Mesenchymal stem cell (in vitro differentiated cells and primary cell): ENCODE results near the gene KATNAL2.

Source experiments
- DNase-seq: peaks from one replicate; pipeline ENCODE4 v3.0.0-alpha.2; 2013
- H2AFZ ChIP-seq: one replicate; pipeline ENCODE4 v1.6.1; 2013; ENCODE audit warnings: low read depth, mild to moderate bottlenecking, control low read depth, inconsistent platforms, low read length, moderate library complexity
- H2AK5ac ChIP-seq: 2 replicates; pipeline ENCODE4 v1.6.1; 2013; ENCODE audit warnings: low read length, moderate library complexity, mild to moderate bottlenecking, inconsistent platforms; ENCODE audit not compliant: severe bottlenecking
- H2BK120ac ChIP-seq: one replicate; pipeline ENCODE4 v1.6.1; 2013; ENCODE audit warnings: low read depth, mild to moderate bottlenecking, inconsistent platforms, low read length, moderate library complexity
- H2BK12ac ChIP-seq, 2 experiments: one replicate each; pipeline ENCODE4 v1.6.1; 2013; ENCODE audit warnings: inconsistent platforms in 2 of 2, low read length in 2 of 2, mild to moderate bottlenecking in 2 of 2, moderate library complexity in 2 of 2, control low read depth in 1 of 2
- H2BK15ac ChIP-seq: one replicate; pipeline ENCODE4 v1.6.1; 2013; ENCODE audit warnings: mild to moderate bottlenecking, low read depth, inconsistent platforms; ENCODE audit not compliant: poor library complexity, severe bottlenecking
- H2BK5ac ChIP-seq: 2 replicates; pipeline ENCODE4 v1.6.1; 2013; ENCODE audit warnings: low read depth, mild to moderate bottlenecking, low read length, control low read depth, inconsistent platforms; ENCODE audit not compliant: poor library complexity, severe bottlenecking
- H3K14ac ChIP-seq, 2 experiments: one replicate each; pipeline ENCODE4 v1.6.1; 2013; ENCODE audit warnings: inconsistent platforms in 2 of 2, low read length in 2 of 2, control low read depth in 1 of 2, mild to moderate bottlenecking in 1 of 2, moderate library complexity in 1 of 2
- H3K18ac ChIP-seq, 2 experiments: one replicate each; pipeline ENCODE4 v1.6.1; 2013; ENCODE audit warnings: inconsistent platforms in 2 of 2, low read length in 2 of 2, control low read depth in 1 of 2, low read depth in 1 of 2, mild to moderate bottlenecking in 1 of 2
- H3K23ac ChIP-seq, 2 experiments: one replicate each; pipeline ENCODE4 v1.6.1; 2013; ENCODE audit warnings: inconsistent platforms in 2 of 2, low read length in 2 of 2, mild to moderate bottlenecking in 2 of 2, moderate library complexity in 2 of 2, control low read depth in 1 of 2
- H3K27ac ChIP-seq: 2 replicates; pipeline ENCODE4 v1.5.1; 2013; ENCODE audit warnings: mild to moderate bottlenecking, moderate library complexity, low read length, control low read depth, inconsistent platforms; ENCODE audit not compliant: poor library complexity, severe bottlenecking
- H3K27me3 ChIP-seq, 2 experiments: 2 replicates each; pipeline versions ENCODE4 v1.6.1 to v1.7.0; 2013; ENCODE audit warnings: low read length in 2 of 2, mild to moderate bottlenecking in 2 of 2, moderate library complexity in 2 of 2, control low read depth in 1 of 2, inconsistent platforms in 1 of 2; ENCODE audit not compliant: control insufficient read depth in 1 of 2, insufficient read depth in 1 of 2
- H3K36me3 ChIP-seq, 2 experiments: 2 replicates each; pipeline versions ENCODE4 v1.6.1 to v1.7.0; 2013; ENCODE audit warnings: low read length in 2 of 2, control low read depth in 1 of 2, inconsistent platforms in 1 of 2, low read depth in 1 of 2, mild to moderate bottlenecking in 1 of 2; ENCODE audit not compliant: insufficient read depth in 2 of 2, control insufficient read depth in 1 of 2
- H3K4ac ChIP-seq, 2 experiments: one replicate each; pipeline ENCODE4 v1.6.1; 2013; ENCODE audit warnings: inconsistent platforms in 2 of 2, low read length in 2 of 2, mild to moderate bottlenecking in 2 of 2, moderate library complexity in 2 of 2, control low read depth in 1 of 2, low read depth in 1 of 2
- H3K4me1 ChIP-seq: 2 replicates; pipeline ENCODE4 v1.6.1; 2013; ENCODE audit warnings: low read depth, low read length, control low read depth; ENCODE audit not compliant: control insufficient read depth, insufficient read depth
- H3K4me2 ChIP-seq: 2 replicates; pipeline ENCODE4 v1.6.1; 2013; ENCODE audit warnings: low read length, mild to moderate bottlenecking, inconsistent platforms; ENCODE audit not compliant: poor library complexity, severe bottlenecking
- H3K4me3 ChIP-seq, 2 experiments: 2 replicates each; pipeline versions ENCODE4 v1.5.1 to v1.7.0; 2013; ENCODE audit warnings: low read length in 2 of 2, mild to moderate bottlenecking in 2 of 2, control low read depth in 1 of 2, low read depth in 1 of 2; ENCODE audit not compliant: insufficient read depth in 1 of 2
- H3K79me1 ChIP-seq: replicated peaks from 2 replicates; pipeline ENCODE4 v1.6.1; 2013; ENCODE audit warnings: mild to moderate bottlenecking, control low read depth, low read length, inconsistent platforms; ENCODE audit not compliant: poor library complexity, severe bottlenecking
- H3K9ac ChIP-seq: 2 replicates; pipeline ENCODE4 v1.7.0; 2013; ENCODE audit warnings: mild to moderate bottlenecking, low read length, moderate library complexity
- H3K9me3 ChIP-seq: 2 replicates; pipeline ENCODE4 v1.7.0; 2013; ENCODE audit warnings: mild to moderate bottlenecking, low read length; ENCODE audit not compliant: control insufficient read depth
- H4K8ac ChIP-seq: one replicate; pipeline ENCODE4 v1.6.1; 2013; ENCODE audit warnings: inconsistent platforms, mild to moderate bottlenecking, low read length, moderate library complexity
- H4K91ac ChIP-seq: one replicate; pipeline ENCODE4 v1.6.1; 2013; ENCODE audit warnings: mild to moderate bottlenecking, low read length, inconsistent platforms
- WGBS: methylation state at CpG from one replicate; pipeline ENCODE4 v1.1.7; 2013; ENCODE audit warnings: mixed read lengths; 5-methylcytosine and 5-hydroxymethylcytosine counted together

KATNAL2 gene

DNA sequence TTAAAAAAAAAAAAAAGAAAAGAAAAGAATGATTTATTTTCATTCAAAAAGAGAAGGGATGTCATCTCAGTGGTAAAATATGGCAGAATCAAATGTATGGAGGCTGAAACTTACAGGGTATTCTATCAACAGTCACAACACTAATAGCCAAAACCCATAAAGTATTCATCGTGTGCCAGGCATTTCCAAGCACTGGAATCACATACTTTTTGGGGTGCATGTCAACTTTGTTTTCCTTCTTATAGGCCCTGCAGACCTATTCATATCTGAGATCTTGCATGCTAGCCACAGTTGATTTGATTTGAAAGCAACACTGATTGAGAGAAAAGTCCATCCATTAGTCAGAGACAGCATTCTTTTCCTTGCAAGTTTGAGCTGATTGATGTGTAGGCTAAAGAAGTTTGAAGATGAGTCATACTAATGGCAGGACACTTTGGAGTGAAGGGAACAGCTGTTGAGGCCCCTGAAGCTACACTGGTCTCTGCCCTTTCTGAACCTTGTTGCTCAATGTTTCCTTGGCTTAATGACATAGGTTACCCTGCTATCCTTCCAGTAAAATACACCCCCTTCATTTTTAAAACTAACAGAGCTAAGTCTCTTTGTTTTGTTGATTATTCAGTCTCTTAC is 22.0 kb downstream of the KATNAL2 start:
- Histone ChIP-seq H2BK5ac (no peak overlapping the region), H2BK15ac (no peak overlapping the region), H3K27me3 (no peaks in the 10 kb centered on the region), H3K9me3 (no peaks in the 10 kb centered on the region), H2BK120ac (no peak overlapping the region), H3K4me3 (no peak overlapping the region), H3K23ac (no peak overlapping the region), H3K4me1 (peaks cover 3% of the 10 kb centered on the region), H3K27ac (no peak overlapping the region), H3K4me2 (no peak overlapping the region), H3K14ac (no peak overlapping the region), H3K9ac (no peak overlapping the region), H2AK5ac (no peak overlapping the region), H3K18ac (no peak overlapping the region), H3K4ac (no peak overlapping the region), H4K91ac (no peak overlapping the region), H3K79me1 (no peaks in the 10 kb centered on the region), H2AFZ (no peak overlapping the region), H2BK12ac (no peak overlapping the region), H3K36me3 (no peaks in the 10 kb centered on the region), H4K8ac (no peak overlapping the region)
- 50% methylated on average over 1 of the region's 1 CpG for WGBS
- peak; percentile 91 for DNase-seq

DNA sequence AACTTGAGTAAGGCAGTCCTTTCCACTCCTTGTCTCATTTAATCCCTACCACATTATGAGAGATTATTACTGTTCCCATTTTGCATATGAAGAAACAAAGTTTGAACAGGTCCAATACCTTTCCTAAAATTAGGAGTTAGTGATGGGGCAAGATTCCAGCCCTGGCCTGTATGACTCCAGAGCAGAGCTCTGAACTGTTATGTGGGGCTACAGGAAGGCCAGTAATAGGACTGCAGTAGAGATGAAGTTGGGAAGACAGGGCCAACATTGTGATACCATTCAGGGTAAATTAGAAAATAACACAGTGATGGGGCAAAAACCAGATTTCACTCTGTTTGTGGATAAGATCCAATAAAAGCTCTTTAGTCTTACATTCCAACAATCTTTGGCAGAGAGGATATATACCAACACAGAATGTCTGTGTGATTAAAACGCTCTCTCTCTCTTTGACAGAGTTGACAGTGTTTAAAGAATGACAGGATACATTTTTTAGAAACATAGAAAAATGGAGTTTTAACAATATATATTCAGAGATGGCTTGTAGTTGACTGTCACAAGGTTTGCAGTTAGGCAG is 22.7 kb downstream of the KATNAL2 start:
- Histone ChIP-seq H3K9ac (no peak overlapping the region), H3K36me3 (no peaks in the 10 kb centered on the region), H2BK5ac (no peak overlapping the region), H3K27ac (peak overlapping the region; percentile 24), H3K9me3 (no peaks in the 10 kb centered on the region), H3K27me3 (no peaks in the 10 kb centered on the region), H3K23ac (no peak overlapping the region), H4K91ac (no peak overlapping the region), H3K4me3 (no peak overlapping the region), H3K18ac (peak overlapping the region; percentile 9 to 90), H2BK120ac (peak overlapping the region; percentile 15), H3K4me2 (no peak overlapping the region), H2BK15ac (no peak overlapping the region), H2AFZ (no peak overlapping the region), H3K14ac (no peak overlapping the region), H2BK12ac (peak overlapping the region in 1 of 2 experiments; percentile 63), H3K4me1 (peaks cover 3% of the 10 kb centered on the region), H3K79me1 (no peaks in the 10 kb centered on the region), H2AK5ac (no peak overlapping the region), H4K8ac (no peak overlapping the region), H3K4ac (peak overlapping the region in 1 of 2 experiments; percentile 89)
- no CpG with 5 or more reads among the region's 1 CpG for WGBS
- DNase-seq = no peak

DNA sequence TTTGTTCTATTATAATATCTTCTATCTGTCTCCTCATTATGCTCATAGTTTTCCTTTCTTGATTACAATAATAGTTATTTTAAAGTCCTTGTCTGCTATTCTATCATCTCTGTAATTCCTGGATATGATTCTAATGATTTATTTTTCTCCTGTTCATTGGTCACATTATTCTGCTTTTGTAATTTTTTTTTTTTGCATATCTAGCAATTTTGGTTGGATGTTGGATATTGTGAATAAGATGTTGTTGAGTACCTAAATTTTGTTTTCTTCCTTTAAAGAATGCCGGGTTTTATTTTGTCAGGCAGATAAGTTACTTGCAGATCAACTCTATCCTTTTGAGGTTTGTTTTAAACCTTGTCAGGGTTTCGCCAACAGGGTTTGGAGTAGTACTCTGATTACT is 25.2 kb downstream of the KATNAL2 start:
- no peak overlapping the region for H3K4me3 ChIP-seq
- H2AFZ ChIP-seq = no peak overlapping the region
- H3K4me2 ChIP-seq = no peak overlapping the region
- no peak overlapping the region for H3K9ac ChIP-seq
- H2BK15ac ChIP-seq = no peak overlapping the region
- no peak overlapping the region for H2BK12ac ChIP-seq
- no peak overlapping the region for H3K14ac ChIP-seq
- no peak overlapping the region for H2BK120ac ChIP-seq
- H3K23ac ChIP-seq = no peak overlapping the region
- H3K4ac ChIP-seq = no peak overlapping the region
- H3K27ac ChIP-seq = no peak overlapping the region
- H3K27me3 ChIP-seq = no peaks in the 10 kb centered on the region
- H3K79me1 ChIP-seq = no peaks in the 10 kb centered on the region
- no peak overlapping the region for H4K8ac ChIP-seq
- no peak overlapping the region for H3K18ac ChIP-seq
- H3K36me3 ChIP-seq = no peaks in the 10 kb centered on the region
- H3K9me3 ChIP-seq = no peaks in the 10 kb centered on the region
- WGBS = 92% methylated on average over 2 of the region's 2 CpGs
- H2AK5ac ChIP-seq = no peak overlapping the region
- H4K91ac ChIP-seq = no peak overlapping the region
- DNase-seq = no peak
- H2BK5ac ChIP-seq = no peak overlapping the region
- H3K4me1 ChIP-seq = peaks cover 3% of the 10 kb centered on the region

DNA sequence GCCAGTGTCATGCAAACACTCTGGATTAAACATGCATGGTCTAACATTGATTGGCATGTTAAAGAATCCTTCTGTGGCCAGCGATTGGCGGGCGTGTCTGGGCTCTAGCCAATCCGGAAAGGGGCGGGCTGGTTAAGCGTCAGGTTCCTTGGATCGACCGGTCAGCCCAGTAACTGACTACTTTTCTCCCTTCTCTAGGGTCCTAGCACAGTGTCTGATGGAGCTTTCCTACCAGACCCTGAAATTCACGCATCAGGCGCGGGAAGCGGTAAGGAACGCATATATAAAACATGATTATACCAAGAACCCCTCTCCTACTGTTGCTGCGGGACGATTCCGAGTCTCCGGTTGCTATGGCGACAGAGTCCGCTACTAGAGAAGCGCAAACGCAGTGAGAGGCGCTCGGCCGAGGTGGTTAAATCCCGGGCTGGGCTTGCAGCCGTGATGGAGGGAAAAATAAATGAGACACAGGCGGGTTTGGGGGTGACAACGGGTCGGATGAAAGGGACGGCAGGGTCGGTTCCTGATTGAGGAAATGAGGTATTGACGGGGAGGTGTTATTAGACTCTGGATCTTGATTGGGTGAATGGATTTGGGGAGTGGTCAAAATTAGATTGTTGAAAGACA is 29.4 kb downstream of the KATNAL2 start:
- no peaks in the 10 kb centered on the region for H3K4me1 ChIP-seq
- peak overlapping the region; percentile 79 to 93 for H3K4me3 ChIP-seq
- no peak overlapping the region for H3K18ac ChIP-seq
- no peaks in the 10 kb centered on the region for H3K27me3 ChIP-seq
- peak overlapping the region; percentile 14 for H2BK5ac ChIP-seq
- H4K91ac ChIP-seq = no peak overlapping the region
- no peak overlapping the region for H2BK120ac ChIP-seq
- H2AK5ac ChIP-seq = no peak overlapping the region
- under 1% methylated on average over 32 of the region's 32 CpGs for WGBS
- peak overlapping the region; percentile 88 for H3K9ac ChIP-seq
- no peak overlapping the region for H2BK12ac ChIP-seq
- DNase-seq = peak; percentile 91
- H2BK15ac ChIP-seq = no peak overlapping the region
- H3K4ac ChIP-seq = no peak overlapping the region
- H3K14ac ChIP-seq = no peak overlapping the region
- no peak overlapping the region for H4K8ac ChIP-seq
- H3K27ac ChIP-seq = no peak overlapping the region
- H2AFZ ChIP-seq = peak overlapping the region; percentile 95
- H3K36me3 ChIP-seq = no peaks in the 10 kb centered on the region
- no peak overlapping the region for H3K23ac ChIP-seq
- H3K9me3 ChIP-seq = no peaks in the 10 kb centered on the region
- no peaks in the 10 kb centered on the region for H3K79me1 ChIP-seq
- H3K4me2 ChIP-seq = peak overlapping the region; percentile 97
